Natural killer cell (primary cell): ENCODE data around the gene RBM33. TPM values are rescaled to one million over a fixed set of nuclear protein-coding genes. Genes with fewer than 3 reads are reported as not detected.

ENCODE experiments used
- ATAC-seq, 3 donors: fragments of 150-1000 bp in 2 of 3; fragments of 200-7000 bp in 1 of 3; cut with Tn5 transposase; 1 replicate in 1 of 3; 2 replicates in 2 of 3; pipeline ENCODE4 v1.10.0; 2021; ENCODE audit warnings: mild to moderate bottlenecking in 2 of 3, moderate library complexity in 2 of 3
- DNase-seq, 2 donors: peaks; one replicate each; pipeline versions ENCODE4 v3.0.0 to v3.0.0-alpha.2; 2013 to 2021; ENCODE audit warnings: mixed read lengths in 1 of 2
- H3K27ac ChIP-seq: one replicate; pipeline ENCODE4 v1.5.1; 2013; ENCODE audit warnings: mild to moderate bottlenecking, low read length
- H3K27me3 ChIP-seq: one replicate; pipeline ENCODE4 v1.6.1; 2013; ENCODE audit warnings: low read length; ENCODE audit not compliant: control insufficient read depth, insufficient read depth
- H3K36me3 ChIP-seq: one replicate; pipeline ENCODE4 v1.6.1; 2013; ENCODE audit warnings: low read length; ENCODE audit not compliant: control insufficient read depth, insufficient read depth
- H3K4me1 ChIP-seq: one replicate; pipeline ENCODE4 v1.6.1; 2013; ENCODE audit warnings: low read length; ENCODE audit not compliant: control insufficient read depth, insufficient read depth
- H3K4me3 ChIP-seq: one replicate; pipeline ENCODE4 v1.5.1; 2013; ENCODE audit warnings: low read length
- H3K9me3 ChIP-seq: one replicate; pipeline ENCODE4 v1.6.1; 2013; ENCODE audit warnings: low read length; ENCODE audit not compliant: control insufficient read depth, insufficient read depth
- H3K27ac Mint-ChIP-seq, 2 donors: one replicate each; pipeline ENCODE4 v1.8.0; 2022; ENCODE audit warnings: mild to moderate bottlenecking in 2 of 2, mixed read lengths in 2 of 2, moderate library complexity in 1 of 2
- H3K27me3 Mint-ChIP-seq, 2 donors: one replicate each; pipeline ENCODE4 v1.8.0; 2022; ENCODE audit warnings: low read depth in 2 of 2, mixed read lengths in 2 of 2
- H3K36me3 Mint-ChIP-seq: one replicate; pipeline ENCODE4 v1.8.0; 2022; ENCODE audit warnings: mixed read lengths
- H3K4me1 Mint-ChIP-seq, 2 donors: one replicate each; pipeline ENCODE4 v1.8.0; 2022; ENCODE audit warnings: mixed read lengths in 2 of 2
- H3K4me3 Mint-ChIP-seq: one replicate; pipeline ENCODE4 v1.8.0; 2022; ENCODE audit warnings: mild to moderate bottlenecking, moderate library complexity, mixed read lengths
- H3K9me3 Mint-ChIP-seq, 2 donors: one replicate each; pipeline ENCODE4 v1.8.0; 2022; ENCODE audit warnings: mixed read lengths in 2 of 2
- CTCF ChIP-seq: fragments of 200-600 bp; IDR thresholded peaks from one replicate; pipeline ENCODE4 v1.8.0; 2022; ENCODE audit warnings: antibody characterized with exemption
- WGBS: methylation state at CpG from one replicate; pipeline ENCODE4 v1.1.7; 2013; ENCODE audit warnings: missing lambda C conversion rate; ENCODE audit not compliant: insufficient coverage; 5-methylcytosine and 5-hydroxymethylcytosine counted together
- intact Hi-C: fragments of 100-400 bp; cut with micrococcal nuclease; formaldehyde crosslinking; loops from one replicate; pipeline ENCODE4 v1.14.2; 2022
- total RNA-seq, 4 donors: library from RNA; stranded (reverse); fragments of 120-200 nt in 1 of 4; gene quantifications; one replicate each; pipeline versions ENCODE4 v1.2.3 to v1.2.4, GENCODE V29; 2013 to 2022

Gene RBM33
- total RNA-seq, 3 donors from 2014 or later (not counting 1 experiment from before 2014, with no cell fraction given), result 161 to 182 (median 182) TPM

- DNase-seq (no peak), ATAC-seq (no peak)
- Histone ChIP-seq H3K4me3 (no peak overlapping the region), H3K4me1 (peaks cover 4% of the 10 kb centered on the region), H3K27me3 (no peaks in the 10 kb centered on the region), H3K27ac (no peak overlapping the region), H3K9me3 (no peaks in the 10 kb centered on the region), H3K36me3 (no peaks in the 10 kb centered on the region)
- TF ChIP-seq CTCF, result no peak
- intact Hi-C loops, result loop anchor here (10.0 kb wide), 1 partner anchor 1034 kb away; no protein-coding TSS in a partner anchor
- no peaks in the 10 kb centered on the region for H3K36me3 Mint-ChIP-seq
- no CpG with 5 or more reads among the region's 8 CpGs for WGBS
- H3K27ac Mint-ChIP-seq, result no peak overlapping the region
- no peak overlapping the region for H3K4me3 Mint-ChIP-seq
- no peaks in the 10 kb centered on the region for H3K9me3 Mint-ChIP-seq
- peaks cover 4 to 6% of the 10 kb centered on the region in 2 donors for H3K4me1 Mint-ChIP-seq
- H3K27me3 Mint-ChIP-seq, result peaks cover 5 to 6% of the 10 kb centered on the region in 2 donors
Measured at GRCh38 chr7:155790666-155791065, 146.2 kb downstream of the RBM33 start.

GRCh38 chr7:155791214-155791737, 146.8 kb downstream of the RBM33 start:
- ATAC-seq, result no peak

GRCh38 chr7:155791836-155792235, 147.4 kb downstream of the RBM33 start:
- TF ChIP-seq CTCF, result no peak
- 86% methylated on average over 3 of the region's 7 CpGs for WGBS

More at GRCh38 chr7:155791214-155791737, 146.8 kb downstream of the RBM33 start:
- Mint-ChIP-seq H3K27ac (no peak overlapping the region), H3K4me3 (no peak overlapping the region), H3K4me1 (peaks cover 2 to 4% of the 10 kb centered on the region in 2 donors), H3K36me3 (no peaks in the 10 kb centered on the region), H3K27me3 (peaks cover 4 to 5% of the 10 kb centered on the region in 2 donors), H3K9me3 (no peaks in the 10 kb centered on the region)
- Histone ChIP-seq H3K4me1 (peaks cover 4% of the 10 kb centered on the region), H3K36me3 (no peaks in the 10 kb centered on the region), H3K27ac (no peak overlapping the region), H3K27me3 (no peaks in the 10 kb centered on the region), H3K9me3 (no peaks in the 10 kb centered on the region), H3K4me3 (no peak overlapping the region)
- WGBS, result 84% methylated on average over 19 of the region's 19 CpGs
- TF ChIP-seq CTCF, result no peak
- DNase-seq, result no peak
- intact Hi-C loops, result loop anchor here (10.0 kb wide), 1 partner anchor 1034 kb away; no protein-coding TSS in a partner anchor

More at GRCh38 chr7:155791836-155792235, 147.4 kb downstream of the RBM33 start:
- peaks cover 7% of the 10 kb centered on the region for H3K4me1 ChIP-seq
- H3K27me3 ChIP-seq, result peaks cover 2% of the 10 kb centered on the region
- H3K4me1 Mint-ChIP-seq, result peaks cover 0 to 4% of the 10 kb centered on the region in 2 donors
- H3K4me3 ChIP-seq, result no peak overlapping the region
- no peaks in the 10 kb centered on the region for H3K9me3 Mint-ChIP-seq
- no peak for ATAC-seq
- DNase-seq, result no peak
- H3K36me3 Mint-ChIP-seq, result no peaks in the 10 kb centered on the region
- intact Hi-C loops, result loop anchor here (10.0 kb wide), 1 partner anchor 1033 kb away; no protein-coding TSS in a partner anchor
- H3K27me3 Mint-ChIP-seq, result peaks cover 4 to 5% of the 10 kb centered on the region in 2 donors
- no peak overlapping the region for H3K4me3 Mint-ChIP-seq
- H3K9me3 ChIP-seq, result no peaks in the 10 kb centered on the region
- no peaks in the 10 kb centered on the region for H3K36me3 ChIP-seq
- H3K27ac Mint-ChIP-seq, result no peak overlapping the region
- H3K27ac ChIP-seq, result no peak overlapping the region
